CD14-positive monocyte (primary cell): ENCODE measurements around the gene ICOS. TPM values are rescaled to one million over a fixed set of nuclear protein-coding genes. Genes with fewer than 3 reads are reported as not detected.
"Not testable (repeated sequence)": the region's sequence is repeated elsewhere in the genome, so short reads cannot be mapped to it uniquely, and the experiment has no call there.

Experiments used
- DNase-seq, 3 donors: peaks; one replicate each; pipeline ENCODE4 v3.0.0-alpha.2; 2011 to 2022
- H2AFZ ChIP-seq: 2 replicates; pipeline ENCODE4 v1.6.0; 2012; ENCODE audit warnings: mild to moderate bottlenecking, low read depth, low read length, inconsistent platforms; ENCODE audit not compliant: insufficient read depth, poor library complexity, severe bottlenecking
- H3K27ac ChIP-seq, 2 donors: 1 replicate in 1 of 2; 2 replicates in 1 of 2; pipeline ENCODE4 v1.5.1; 2012 to 2013; ENCODE audit warnings: low read length in 2 of 2, control low read depth in 1 of 2, inconsistent platforms in 1 of 2, low read depth in 1 of 2, mild to moderate bottlenecking in 1 of 2
- H3K27me3 ChIP-seq, 2 donors: one replicate each; pipeline versions ENCODE4 v1.6.0 to v1.6.1; 2011 to 2013; ENCODE audit warnings: low read length in 2 of 2; ENCODE audit not compliant: control insufficient read depth in 2 of 2, insufficient read depth in 2 of 2
- H3K36me3 ChIP-seq, 2 donors: replicated peaks in 1 of 2; 1 replicate in 1 of 2; 2 replicates in 1 of 2; pipeline versions ENCODE4 v1.5.1 to v1.6.1; 2012 to 2013; ENCODE audit warnings: low read length in 2 of 2, control low read depth in 1 of 2, inconsistent platforms in 1 of 2, mild to moderate bottlenecking in 1 of 2; ENCODE audit not compliant: insufficient read depth in 2 of 2, control insufficient read depth in 1 of 2
- H3K4me1 ChIP-seq, 2 donors: 1 replicate in 1 of 2; 2 replicates in 1 of 2; pipeline versions ENCODE4 v1.5.1 to v1.6.1; 2012 to 2013; ENCODE audit warnings: low read length in 2 of 2, control low read depth in 1 of 2, inconsistent platforms in 1 of 2, mild to moderate bottlenecking in 1 of 2, moderate library complexity in 1 of 2; ENCODE audit not compliant: insufficient read depth in 2 of 2, control insufficient read depth in 1 of 2
- H3K4me2 ChIP-seq: replicated peaks from 2 replicates; pipeline ENCODE3; 2012; ENCODE audit warnings: low read length, moderate library complexity, mild to moderate bottlenecking; ENCODE audit not compliant: poor library complexity, severe bottlenecking; ENCODE audit errors: extremely low read depth
- H3K4me3 ChIP-seq, 3 experiments: fragments of 200-600 bp in 1 of 3; sonication (generic) in 1 of 3; replicated peaks in 1 of 3; 1 replicate in 2 of 3; 2 replicates in 1 of 3; pipeline ENCODE4 v1.5.1; 2011 to 2013; ENCODE audit warnings: low read length in 3 of 3, mild to moderate bottlenecking in 3 of 3, control low read depth in 2 of 3, low read depth in 2 of 3, inconsistent platforms in 1 of 3, moderate library complexity in 1 of 3
- H3K79me2 ChIP-seq: 2 replicates; pipeline ENCODE4 v1.6.0; 2012; ENCODE audit warnings: mild to moderate bottlenecking, control low read depth, inconsistent platforms, low read length, moderate library complexity; ENCODE audit not compliant: insufficient read depth
- H3K9ac ChIP-seq: 2 replicates; pipeline ENCODE4 v1.6.0; 2017; ENCODE audit warnings: low read length, mild to moderate bottlenecking; ENCODE audit not compliant: insufficient read depth, poor library complexity, severe bottlenecking
- H3K9me3 ChIP-seq, 2 donors: replicated peaks in 1 of 2; 1 replicate in 1 of 2; 2 replicates in 1 of 2; pipeline versions ENCODE4 v1.5.1 to v1.6.1; 2012 to 2013; ENCODE audit warnings: low read length in 2 of 2, control low read depth in 1 of 2; ENCODE audit not compliant: control insufficient read depth in 1 of 2, insufficient read depth in 1 of 2
- H4K20me1 ChIP-seq: 2 replicates; pipeline ENCODE4 v1.6.0; 2012; ENCODE audit warnings: mild to moderate bottlenecking, low read length, control low read depth, moderate library complexity; ENCODE audit not compliant: insufficient read depth
- H3K27ac Mint-ChIP-seq, 7 donors: one replicate each; pipeline ENCODE4 v1.8.0; 2020; ENCODE audit warnings: mild to moderate bottlenecking in 7 of 7, mixed read lengths in 7 of 7, moderate library complexity in 6 of 7, inconsistent platforms in 2 of 7
- H3K27me3 Mint-ChIP-seq, 3 donors: one replicate each; pipeline ENCODE4 v1.8.0; 2021 to 2022; ENCODE audit warnings: low read depth in 3 of 3, mild to moderate bottlenecking in 3 of 3, mixed read lengths in 3 of 3, moderate library complexity in 3 of 3, inconsistent platforms in 1 of 3
- H3K36me3 Mint-ChIP-seq, 2 donors: one replicate each; pipeline ENCODE4 v1.8.0; 2020; ENCODE audit warnings: mixed read lengths in 2 of 2, inconsistent platforms in 1 of 2, mild to moderate bottlenecking in 1 of 2
- H3K4me1 Mint-ChIP-seq: one replicate; pipeline ENCODE4 v1.8.0; 2020; ENCODE audit warnings: mild to moderate bottlenecking, mixed read lengths
- H3K4me3 Mint-ChIP-seq, 2 donors: one replicate each; pipeline ENCODE4 v1.8.0; 2020; ENCODE audit warnings: mild to moderate bottlenecking in 2 of 2, mixed read lengths in 2 of 2, moderate library complexity in 1 of 2
- H3K9me3 Mint-ChIP-seq, 7 donors: one replicate each; pipeline ENCODE4 v1.8.0; 2020 to 2022; ENCODE audit warnings: mixed read lengths in 7 of 7, mild to moderate bottlenecking in 6 of 7, moderate library complexity in 6 of 7, inconsistent platforms in 2 of 7
- CTCF ChIP-seq: fragments of 200-600 bp; IDR thresholded peaks from one replicate; pipeline ENCODE4 v1.8.0; 2022; ENCODE audit warnings: antibody characterized with exemption, mild to moderate bottlenecking
- WGBS: methylation state at CpG from one replicate; pipeline ENCODE4 v1.1.5; 2013; ENCODE audit warnings: missing lambda C conversion rate; ENCODE audit not compliant: insufficient coverage; 5-methylcytosine and 5-hydroxymethylcytosine counted together
- intact Hi-C, 2 donors: fragments of 100-400 bp; cut with micrococcal nuclease; formaldehyde crosslinking; loops; one replicate each; pipeline versions ENCODE4 v1.15.0 to v1.15.1; 2023
- polyA plus RNA-seq, 3 donors: library from polyadenylated mRNA; depleted of rRNA in 1 of 3; unstranded in 2 of 3; stranded (reverse) in 1 of 3; fragments of 300-500 nt in 2 of 3; fragments of >200 nt in 1 of 3; fragmentation: Illumina TruSeq in 2 of 3; gene quantifications; 1 replicate in 2 of 3; 2 replicates in 1 of 3; pipeline ENCODE4 v1.2.3, GENCODE V29; 2012 to 2021

ICOS gene
- polyA plus RNA-seq, 3 donors, result 0.03 to 0.13 TPM; not detected in 1

- no peak overlapping the region for H3K4me2 ChIP-seq
- H3K9me3 ChIP-seq, result no peaks in the 10 kb centered on the region
- H3K9ac ChIP-seq, result no peak overlapping the region
- Mint-ChIP-seq H3K36me3 (no peaks in the 10 kb centered on the region), H3K9me3 (peaks cover 0 to 4% (median 0%) of the 10 kb centered on the region in 7 donors), H3K4me3 (no peak overlapping the region), H3K27ac (no peak overlapping the region), H3K27me3 (peaks cover 0 to 6% (median 0%) of the 10 kb centered on the region in 3 donors), H3K4me1 (no peaks in the 10 kb centered on the region)
- H3K4me1 ChIP-seq, result no peaks in the 10 kb centered on the region
- H3K36me3 ChIP-seq, result no peaks in the 10 kb centered on the region
- H4K20me1 ChIP-seq, result no peaks in the 10 kb centered on the region
- H3K27ac ChIP-seq, result no peak overlapping the region
- DNase-seq, result no peak
- H3K4me3 ChIP-seq, result no peak overlapping the region
- 90% methylated on average over 2 of the region's 4 CpGs for WGBS
- TF ChIP-seq CTCF, result no peak
- H3K79me2 ChIP-seq, result no peaks in the 10 kb centered on the region
- no peak overlapping the region for H2AFZ ChIP-seq
- no peaks in the 10 kb centered on the region for H3K27me3 ChIP-seq
- intact Hi-C loops, result no loop called here
Measured at GRCh38 chr2:203959672-203960071, 23.1 kb downstream of the ICOS start.

GRCh38 chr2:203960811-203961210 lies 24.2 kb downstream of the ICOS start:
- H3K4me3 Mint-ChIP-seq, result no peak overlapping the region
- Histone ChIP-seq H3K36me3 (no peaks in the 10 kb centered on the region), H3K9me3 (no peaks in the 10 kb centered on the region), H3K9ac (no peak overlapping the region), H3K27ac (no peak overlapping the region), H3K79me2 (no peaks in the 10 kb centered on the region), H2AFZ (no peak overlapping the region), H3K4me2 (no peak overlapping the region), H3K4me1 (no peaks in the 10 kb centered on the region), H3K27me3 (no peaks in the 10 kb centered on the region), H3K4me3 (no peak overlapping the region), H4K20me1 (no peaks in the 10 kb centered on the region)
- no CpG with 5 or more reads among the region's 2 CpGs for WGBS
- intact Hi-C loops, result no loop called here
- no peak for DNase-seq
- H3K36me3 Mint-ChIP-seq, result no peaks in the 10 kb centered on the region
- no peak overlapping the region for H3K27ac Mint-ChIP-seq
- TF ChIP-seq CTCF, result no peak
- peaks cover 0 to 8% (median 3%) of the 10 kb centered on the region in 3 donors for H3K27me3 Mint-ChIP-seq
- peaks cover 0 to 4% (median 0%) of the 10 kb centered on the region in 7 donors for H3K9me3 Mint-ChIP-seq
- no peaks in the 10 kb centered on the region for H3K4me1 Mint-ChIP-seq

GRCh38 chr2:203965190-203965589 lies 28.6 kb downstream of the ICOS start:
- H2AFZ ChIP-seq, H3K4me1 Mint-ChIP-seq, H3K27me3 Mint-ChIP-seq, H3K27me3 ChIP-seq, DNase-seq, H3K79me2 ChIP-seq, H3K9me3 Mint-ChIP-seq, H3K4me3 Mint-ChIP-seq, H3K9me3 ChIP-seq, H3K27ac ChIP-seq, H3K4me1 ChIP-seq, H3K4me3 ChIP-seq, H3K36me3 ChIP-seq, H3K36me3 Mint-ChIP-seq, intact Hi-C loops, H3K27ac Mint-ChIP-seq, H3K9ac ChIP-seq, H3K4me2 ChIP-seq, H4K20me1 ChIP-seq: not testable (repeated sequence)
- WGBS, result 95% methylated on average over 6 of the region's 7 CpGs
